Common myeloid progenitor, CD34-positive (primary cell): ENCODE results near the gene PAX8.

Experiments
- CTCF ChIA-PET: fragments of 350-600 bp; sonication (Branson Sonifier 250); formaldehyde crosslinking; loops from one replicate; lab custom pipeline; 2021; ENCODE audit warnings: antibody characterized with exemption; lab: Charles Lee
- POLR2A ChIA-PET: fragments of 350-600 bp; sonication (Branson Sonifier 250); formaldehyde crosslinking; loops from one replicate; lab custom pipeline; 2021; ENCODE audit warnings: antibody characterized with exemption; lab: Charles Lee
- DNase-seq, 3 donors: peaks; one replicate each; pipeline versions ENCODE4 v3.0.0 to v3.0.0-alpha.2; 2013
- H3K27ac ChIP-seq, 2 experiments: 1 replicate in 1 of 2; 2 replicates in 1 of 2; pipeline ENCODE4 v1.7.0; 2013; ENCODE audit warnings: inconsistent platforms in 2 of 2, low read length in 2 of 2, mild to moderate bottlenecking in 2 of 2, low read depth in 1 of 2, moderate library complexity in 1 of 2; ENCODE audit not compliant: severe bottlenecking in 2 of 2, insufficient read depth in 1 of 2, poor library complexity in 1 of 2
- H3K27me3 ChIP-seq, 5 experiments: replicated peaks in 2 of 5; 1 replicate in 3 of 5; 2 replicates in 2 of 5; pipeline versions ENCODE4 v1.6.1 to v1.7.0; 2013; ENCODE audit warnings: low read length in 4 of 5, mild to moderate bottlenecking in 2 of 5, moderate library complexity in 2 of 5, inconsistent platforms in 1 of 5; ENCODE audit not compliant: insufficient read depth in 5 of 5, control insufficient read depth in 4 of 5
- H3K36me3 ChIP-seq, 4 experiments: 1 replicate in 2 of 4; 2 replicates in 2 of 4; pipeline versions ENCODE4 v1.6.1 to v1.7.0; 2013; ENCODE audit warnings: low read length in 3 of 4, control low read depth in 1 of 4, mild to moderate bottlenecking in 1 of 4; ENCODE audit not compliant: control insufficient read depth in 4 of 4, insufficient read depth in 4 of 4
- H3K4me1 ChIP-seq, 4 experiments: 1 replicate in 3 of 4; 2 replicates in 1 of 4; pipeline versions ENCODE4 v1.6.1 to v1.7.1; 2013; ENCODE audit warnings: low read length in 3 of 4, mild to moderate bottlenecking in 3 of 4, control low read depth in 1 of 4, inconsistent platforms in 1 of 4, moderate library complexity in 1 of 4; ENCODE audit not compliant: control insufficient read depth in 4 of 4, insufficient read depth in 4 of 4; ENCODE audit errors: control extremely low read depth in 1 of 4
- H3K4me3 ChIP-seq, 7 experiments: 1 replicate in 4 of 7; 2 replicates in 3 of 7; pipeline versions ENCODE4 v1.5.1 to v1.7.0; 2013; ENCODE audit warnings: mild to moderate bottlenecking in 7 of 7, low read length in 6 of 7, moderate library complexity in 6 of 7, inconsistent platforms in 2 of 7, low read depth in 2 of 7, control low read depth in 1 of 7; ENCODE audit not compliant: insufficient read depth in 4 of 7, control insufficient read depth in 1 of 7; ENCODE audit errors: extremely low read depth in 1 of 7
- H3K9me3 ChIP-seq, 5 experiments: 1 replicate in 4 of 5; 2 replicates in 1 of 5; pipeline versions ENCODE4 v1.6.1 to v1.7.1; 2013; ENCODE audit warnings: low read length in 4 of 5, mild to moderate bottlenecking in 2 of 5, inconsistent platforms in 1 of 5, low read depth in 1 of 5, moderate library complexity in 1 of 5; ENCODE audit not compliant: control insufficient read depth in 4 of 5, insufficient read depth in 2 of 5; ENCODE audit errors: control extremely low read depth in 1 of 5
- WGBS: methylation state at CpG from one replicate; pipeline ENCODE4 v1.1.5; 2013; ENCODE audit not compliant: insufficient coverage; 5-methylcytosine and 5-hydroxymethylcytosine counted together

PAX8 gene

DNA sequence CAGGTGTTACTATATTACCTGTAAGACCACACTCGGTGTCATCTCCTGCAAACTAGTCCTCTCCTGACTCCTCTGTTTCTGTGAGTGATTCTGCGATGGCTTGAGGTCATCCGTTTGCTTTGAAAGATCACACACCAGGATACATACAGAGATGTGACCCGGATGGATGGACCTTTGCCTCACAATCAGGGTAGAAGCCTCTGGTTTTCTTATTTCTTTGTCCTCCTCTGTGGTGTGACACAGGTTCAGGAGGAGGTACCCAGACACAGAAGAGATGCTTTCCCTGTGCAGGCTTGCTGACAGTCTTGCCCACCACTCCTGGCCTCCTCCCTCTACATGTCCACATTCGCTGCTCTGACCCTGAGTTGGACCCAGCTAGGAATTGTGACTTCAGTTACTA is 70.3 kb downstream of the PAX8 start:
- CTCF ChIA-PET, result no interaction called here
- POLR2A ChIA-PET, result no interaction called here
- no peaks in the 10 kb centered on the region for H3K27me3 ChIP-seq

DNA sequence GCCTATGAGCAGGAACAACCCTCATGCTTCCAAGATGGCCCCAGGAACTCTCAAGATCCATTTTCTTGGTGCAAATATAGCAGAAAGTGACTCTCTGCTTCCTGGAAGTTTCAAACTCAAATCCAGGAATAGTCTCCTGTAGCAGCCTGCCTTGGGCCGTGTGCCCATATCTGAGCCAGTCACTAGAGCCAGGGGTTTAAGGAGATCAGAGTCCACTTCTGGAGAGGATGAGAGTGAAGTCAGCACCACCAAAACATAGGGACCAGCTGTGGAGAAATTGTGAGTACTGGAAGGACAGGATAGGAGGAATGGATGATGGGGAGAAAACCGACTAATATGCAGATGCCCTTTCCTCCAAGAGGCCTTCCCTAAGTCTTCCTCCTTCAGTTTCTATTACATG is 71.7 kb downstream of the PAX8 start:
- Histone ChIP-seq H3K36me3 (peaks cover 1 to 12% (median 7%) of the 10 kb centered on the region in 4 experiments), H3K9me3 (no peaks in the 10 kb centered on the region), H3K27me3 (no peaks in the 10 kb centered on the region), H3K4me1 (peaks cover 0 to 9% (median 6%) of the 10 kb centered on the region in 4 experiments), H3K27ac (no peak overlapping the region), H3K4me3 (no peak overlapping the region)
- CTCF ChIA-PET, result interaction anchor here (6.0 to 18.0 kb wide), 6 partner anchors 7 to 164 kb away, joined by 37 to 286 read pairs (median 80); no protein-coding TSS in a partner anchor
- 89% methylated on average over 1 of the region's 2 CpGs for WGBS
- DNase-seq, result no peak
- POLR2A ChIA-PET, result no interaction called here

More for the DNA sequence above, 70.3 kb downstream of the PAX8 start:
- H3K4me1 ChIP-seq, result peaks cover 0 to 20% (median 17%) of the 10 kb centered on the region in 4 experiments
- H3K36me3 ChIP-seq, result no peaks in the 10 kb centered on the region
- H3K27ac ChIP-seq, result no peak overlapping the region
- WGBS, result 100% methylated on average over 5 of the region's 5 CpGs
- DNase-seq, result no peak
- no peaks in the 10 kb centered on the region for H3K9me3 ChIP-seq
- no peak overlapping the region for H3K4me3 ChIP-seq

DNA sequence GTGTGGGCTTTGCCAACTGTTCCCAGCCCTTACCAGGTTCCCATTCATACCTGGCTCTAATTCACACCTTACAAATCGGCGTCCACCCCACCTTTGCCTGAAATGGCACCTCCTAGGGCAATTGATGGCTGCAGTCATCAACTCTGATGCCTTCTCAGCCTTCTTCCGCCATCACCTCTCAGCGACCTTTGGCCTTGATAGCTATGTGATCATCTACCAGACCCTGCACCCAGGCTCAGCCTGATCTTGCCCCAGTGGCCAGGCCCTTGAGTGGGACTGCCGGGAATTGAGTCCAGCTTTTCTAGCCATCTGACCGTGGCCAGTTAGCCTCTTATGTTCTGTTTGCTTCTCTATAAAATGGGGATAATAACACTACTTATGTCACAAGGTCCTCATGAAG is 72.5 kb downstream of the PAX8 start:
- no peak overlapping the region for H3K4me3 ChIP-seq
- no peaks in the 10 kb centered on the region for H3K27me3 ChIP-seq
- DNase-seq, result no peak
- CTCF ChIA-PET, result interaction anchor here (1.0 to 18.0 kb wide), 10 partner anchors 8 to 164 kb away, joined by 3 to 286 read pairs (median 40); no protein-coding TSS in a partner anchor
- H3K36me3 ChIP-seq, result peaks cover 5 to 20% (median 11%) of the 10 kb centered on the region in 4 experiments
- POLR2A ChIA-PET, result no interaction called here
- no peak overlapping the region for H3K27ac ChIP-seq
- no peaks in the 10 kb centered on the region for H3K9me3 ChIP-seq
- 98% methylated on average over 4 of the region's 6 CpGs for WGBS
- H3K4me1 ChIP-seq, result peaks cover 0 to 7% (median 4%) of the 10 kb centered on the region in 4 experiments

DNA sequence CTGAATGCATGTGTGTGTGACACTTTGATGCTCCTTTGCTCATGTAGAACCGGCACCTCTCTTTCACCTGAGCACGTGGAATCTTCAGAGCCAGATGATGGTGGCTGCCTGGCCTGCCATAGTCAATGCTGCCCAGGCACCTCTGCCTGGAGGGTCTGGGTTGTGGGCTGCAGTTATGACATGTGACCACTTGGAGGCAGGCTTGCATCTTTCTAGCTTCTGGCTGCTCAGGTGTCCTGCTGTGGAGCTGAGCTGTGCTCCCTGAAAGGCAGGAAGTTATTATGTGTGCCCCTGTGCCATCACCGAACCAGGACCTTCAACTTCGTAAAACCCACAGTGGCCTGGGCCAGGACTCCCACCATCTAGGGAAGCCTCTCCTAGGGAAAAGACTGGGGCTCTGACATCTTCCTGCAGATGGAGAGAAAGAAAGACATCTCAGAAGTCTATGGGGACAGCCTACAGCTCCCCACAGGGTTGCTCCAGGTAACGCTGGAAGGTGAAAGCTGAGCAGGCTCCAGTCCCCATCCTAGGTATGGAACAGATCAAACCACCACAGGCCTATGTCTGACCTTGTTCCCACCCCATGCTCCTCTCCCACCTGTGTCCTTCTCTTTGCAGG is 74.7 kb downstream of the PAX8 start:
- Histone ChIP-seq H3K4me3 (no peak overlapping the region), H3K4me1 (peaks cover 0 to 9% (median 7%) of the 10 kb centered on the region in 4 experiments), H3K27me3 (no peaks in the 10 kb centered on the region), H3K27ac (no peak overlapping the region), H3K9me3 (no peaks in the 10 kb centered on the region), H3K36me3 (peaks cover 5 to 37% (median 20%) of the 10 kb centered on the region in 4 experiments)
- ChIA-PET CTCF (interaction anchor here (0.8 to 18.0 kb wide), 31 partner anchors 10 to 186 kb away, joined by 3 to 286 read pairs (median 5); no protein-coding TSS in a partner anchor), POLR2A (interaction anchor here (1.0 kb wide), 2 partner anchors 23 to 80 kb away, joined by 3 read pairs; no protein-coding TSS in a partner anchor)
- WGBS, result 34% methylated on average over 4 of the region's 5 CpGs
- peak; percentile 72 to 83 (median 78) for DNase-seq

DNA sequence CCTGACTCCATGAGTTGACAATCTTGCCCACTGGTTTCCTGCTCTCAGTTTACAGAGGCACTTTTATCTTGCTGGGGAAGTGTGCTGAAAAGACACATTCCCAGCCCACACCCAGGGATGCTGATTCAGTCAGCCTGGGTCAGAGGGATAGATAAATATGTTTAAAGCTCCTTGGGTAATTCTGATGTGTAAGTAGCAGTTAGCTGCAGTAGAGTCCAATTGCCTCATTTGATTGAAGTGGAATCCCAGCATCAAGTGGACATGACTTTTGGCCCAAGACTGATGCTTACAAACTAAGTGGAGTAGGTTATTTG is 75.5 kb downstream of the PAX8 start:
- Histone ChIP-seq H3K27me3 (no peaks in the 10 kb centered on the region), H3K27ac (no peak overlapping the region), H3K36me3 (peaks cover 5 to 45% (median 20%) of the 10 kb centered on the region in 4 experiments), H3K4me1 (peaks cover 0 to 11% (median 7%) of the 10 kb centered on the region in 4 experiments), H3K4me3 (no peak overlapping the region), H3K9me3 (no peaks in the 10 kb centered on the region)
- CTCF ChIA-PET, result interaction anchor here (1.0 to 18.0 kb wide), 17 partner anchors 10 to 186 kb away, joined by 3 to 286 read pairs (median 19); no protein-coding TSS in a partner anchor
- no peak for DNase-seq
- POLR2A ChIA-PET, result no interaction called here

DNA sequence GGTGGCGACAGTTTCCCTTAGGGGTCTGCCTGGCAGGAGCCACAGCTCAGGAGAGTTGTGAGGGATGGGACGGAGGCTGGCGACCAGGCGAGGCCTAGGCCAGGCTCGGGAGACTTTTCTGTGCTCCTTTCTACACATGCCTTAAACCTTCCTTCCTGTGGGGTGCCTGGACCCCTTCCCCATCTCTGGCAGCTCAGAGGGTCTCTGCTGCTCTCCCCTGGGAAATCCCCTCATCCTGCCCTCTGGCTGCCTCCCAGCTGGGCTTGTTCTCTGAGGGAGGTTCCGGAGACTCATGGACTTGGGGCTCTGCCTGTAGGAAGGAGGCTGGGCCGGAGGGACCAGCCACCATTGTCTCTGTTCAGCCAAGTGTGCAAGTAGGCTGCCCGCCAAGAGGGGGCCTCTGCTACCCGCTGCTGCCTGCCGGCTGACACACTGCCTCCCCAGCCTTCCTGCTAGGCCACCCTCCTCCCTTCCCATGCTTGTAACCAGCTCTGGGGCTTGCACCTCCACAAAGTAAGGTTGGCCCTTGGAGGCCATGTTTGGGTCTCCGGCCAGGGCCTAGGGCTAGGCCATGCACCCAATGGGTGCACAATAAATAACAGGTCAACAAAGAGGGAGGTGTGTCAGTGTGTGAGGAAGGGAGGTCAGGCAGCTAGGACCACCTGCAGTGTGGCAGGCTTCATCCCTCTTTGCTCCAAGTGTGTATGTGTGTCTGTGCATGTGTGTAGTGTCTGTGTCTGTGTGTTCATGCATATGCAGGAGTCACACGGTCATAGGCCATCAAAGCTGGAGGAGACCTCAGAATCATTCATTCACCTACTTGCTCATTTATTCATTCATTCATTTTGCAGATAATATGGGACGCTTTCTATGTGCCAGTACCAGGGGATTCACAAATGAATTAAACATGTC is 76.2 kb downstream of the PAX8 start:
- 88% methylated on average over 11 of the region's 13 CpGs for WGBS
- Histone ChIP-seq H3K9me3 (no peaks in the 10 kb centered on the region), H3K4me1 (peaks cover 0 to 11% (median 7%) of the 10 kb centered on the region in 4 experiments), H3K4me3 (no peak overlapping the region), H3K27me3 (no peaks in the 10 kb centered on the region), H3K27ac (no peak overlapping the region), H3K36me3 (peaks cover 8 to 50% (median 23%) of the 10 kb centered on the region in 4 experiments)
- POLR2A ChIA-PET, result interaction anchor here (0.6 kb wide), 1 partner anchor 94 kb away, joined by 4 read pairs; no protein-coding TSS in a partner anchor
- CTCF ChIA-PET, result interaction anchor here (1.0 to 18.0 kb wide), 18 partner anchors 10 to 187 kb away, joined by 3 to 286 read pairs (median 14); no protein-coding TSS in a partner anchor
- DNase-seq, result no peak
